Activated CD8-positive, alpha-beta T cell treated with anti-CD3 and anti-CD28 coated beads, Interleukin-2, amount 10 ng/mL, durations not matched to agents 7 days and 5 days (primary cell): ENCODE data around the gene SBF2. TPM values are rescaled to one million over a fixed set of nuclear protein-coding genes. Genes with fewer than 3 reads are reported as not detected.
"Not testable (repeated sequence)": the region's sequence is repeated elsewhere in the genome, so short reads cannot be mapped to it uniquely, and the experiment has no call there.

Experiments
- ATAC-seq: fragments of 150-1000 bp; cut with Tn5 transposase; one replicate; pipeline ENCODE4 v1.10.0; 2021; ENCODE audit warnings: moderate library complexity
- CTCF ChIA-PET: fragments of 350-600 bp; sonication (Branson Sonifier 250); formaldehyde crosslinking; loops from one replicate; lab custom pipeline; 2021; ENCODE audit warnings: antibody characterized with exemption; lab: Charles Lee
- POLR2A ChIA-PET: fragments of 350-600 bp; sonication (Branson Sonifier 250); formaldehyde crosslinking; loops from one replicate; lab custom pipeline; 2021; ENCODE audit warnings: antibody characterized with exemption; lab: Charles Lee
- DNase-seq: peaks from one replicate; pipeline ENCODE4 v3.0.0-alpha.2; 2020
- H3K27ac Mint-ChIP-seq: one replicate; pipeline ENCODE4 v1.8.0; 2021; ENCODE audit warnings: mild to moderate bottlenecking, mixed read lengths
- H3K27me3 Mint-ChIP-seq: one replicate; pipeline ENCODE4 v1.8.0; 2021; ENCODE audit warnings: low read depth, mixed read lengths
- H3K36me3 Mint-ChIP-seq: one replicate; pipeline ENCODE4 v1.8.0; 2021; ENCODE audit warnings: low read depth, mixed read lengths
- H3K4me1 Mint-ChIP-seq: one replicate; pipeline ENCODE4 v1.8.0; 2021; ENCODE audit warnings: low read depth, mixed read lengths
- H3K4me3 Mint-ChIP-seq: one replicate; pipeline ENCODE4 v1.8.0; 2021; ENCODE audit warnings: mild to moderate bottlenecking, mixed read lengths
- H3K9me3 Mint-ChIP-seq: one replicate; pipeline ENCODE4 v1.8.0; 2022; ENCODE audit warnings: mixed read lengths; ENCODE audit not compliant: insufficient read depth
- total RNA-seq, 2 experiments: library from RNA; stranded (reverse); gene quantifications; one replicate each; pipeline ENCODE4 v1.2.3, GENCODE V29; 2021

Gene SBF2
- total RNA-seq, 2 experiments from 2014 or later: 5.1 to 5.9 TPM

- H3K36me3 Mint-ChIP-seq, POLR2A ChIA-PET, CTCF ChIA-PET, H3K9me3 Mint-ChIP-seq, H3K4me1 Mint-ChIP-seq, H3K4me3 Mint-ChIP-seq, H3K27me3 Mint-ChIP-seq, ATAC-seq, DNase-seq, H3K27ac Mint-ChIP-seq: not testable (repeated sequence)
Observed at GRCh38 chr11:9945680-9946079, 348.3 kb downstream of the SBF2 start.

DNA sequence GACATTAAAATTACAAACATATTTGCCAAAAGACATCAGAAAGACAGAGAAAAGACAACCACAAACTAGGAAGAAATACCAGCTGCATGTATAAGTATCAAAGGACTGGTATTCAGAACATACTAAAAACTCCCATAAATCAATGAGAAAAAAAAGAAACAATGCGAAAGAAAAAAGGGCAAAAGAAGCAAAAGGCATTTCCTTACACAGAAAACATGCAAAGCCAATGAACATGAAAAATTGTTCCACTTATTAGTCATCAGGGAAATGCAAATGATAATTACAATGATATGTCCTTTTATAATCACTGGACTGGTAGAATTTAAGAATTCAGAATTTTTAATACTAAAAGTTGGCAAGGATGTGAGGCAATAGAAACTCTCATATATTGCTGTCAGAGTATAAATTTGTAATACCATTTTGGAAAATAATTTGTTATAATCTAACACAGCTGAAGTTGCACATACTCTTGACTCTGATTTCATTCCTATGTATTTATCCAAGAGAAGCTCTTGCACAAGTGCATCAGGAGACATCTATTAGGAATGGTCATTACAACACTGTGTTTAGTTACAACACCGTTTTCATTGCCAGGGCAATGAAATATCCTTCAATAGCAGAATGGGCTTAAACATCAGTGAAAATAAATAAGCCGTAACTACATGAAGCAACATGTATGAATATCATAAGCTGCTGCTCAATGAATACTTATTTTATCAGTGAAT, 350.5 kb downstream of the SBF2 start:
- ChIA-PET POLR2A (no interaction called here), CTCF (no interaction called here)
- Mint-ChIP-seq H3K9me3 (no peaks in the 10 kb centered on the region), H3K4me1 (no peaks in the 10 kb centered on the region), H3K27me3 (no peaks in the 10 kb centered on the region), H3K27ac (no peak overlapping the region), H3K4me3 (no peak overlapping the region), H3K36me3 (no peaks in the 10 kb centered on the region)
- no peak for ATAC-seq
- DNase-seq: no peak

DNA sequence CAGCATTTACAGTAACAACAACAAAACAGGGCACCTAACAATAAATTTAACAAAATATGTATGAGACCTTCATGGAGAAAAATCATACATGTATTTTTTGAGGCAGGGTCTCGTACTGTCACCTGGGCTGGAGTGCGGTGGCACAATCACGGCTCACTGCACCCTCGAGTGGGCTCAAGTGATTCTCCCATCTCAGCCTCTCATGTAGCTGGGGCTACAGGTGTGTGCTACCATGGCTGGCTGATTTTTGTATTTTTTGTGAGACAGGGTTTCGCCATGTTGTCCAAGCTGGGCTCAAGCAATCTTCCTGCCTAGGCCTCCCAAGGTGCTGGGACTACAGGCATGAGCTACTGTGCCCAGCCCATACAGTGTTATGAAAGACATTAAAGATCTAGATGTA, 352.0 kb downstream of the SBF2 start:
- H3K9me3 Mint-ChIP-seq: no peaks in the 10 kb centered on the region
- ATAC-seq (no peak), DNase-seq (no peak)
- no peaks in the 10 kb centered on the region for H3K27me3 Mint-ChIP-seq
- H3K4me3 Mint-ChIP-seq: no peak overlapping the region
- POLR2A ChIA-PET: no interaction called here
- no peaks in the 10 kb centered on the region for H3K4me1 Mint-ChIP-seq
- no peak overlapping the region for H3K27ac Mint-ChIP-seq
- H3K36me3 Mint-ChIP-seq: no peaks in the 10 kb centered on the region
- CTCF ChIA-PET: no interaction called here

DNA sequence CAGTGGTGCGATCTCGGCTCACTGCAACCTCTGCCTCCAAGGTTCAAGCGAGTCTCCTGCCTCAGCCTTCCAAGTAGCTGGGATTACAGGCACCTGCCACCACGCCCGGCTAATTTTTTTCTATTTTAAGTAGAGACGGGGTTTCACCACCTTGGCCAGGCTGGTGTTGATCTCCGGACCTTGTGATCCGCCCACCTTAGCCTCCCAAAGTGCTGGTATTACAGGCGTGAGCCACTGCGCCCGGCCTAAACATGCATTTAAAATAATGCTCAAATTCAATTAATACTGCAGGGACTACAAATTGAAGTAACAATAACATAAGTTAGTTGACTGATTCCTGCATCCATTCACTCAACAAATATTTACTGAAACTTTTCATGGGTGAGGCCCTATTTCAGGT, 354.9 kb downstream of the SBF2 start:
- DNase-seq, H3K4me1 Mint-ChIP-seq, H3K9me3 Mint-ChIP-seq, H3K36me3 Mint-ChIP-seq, ATAC-seq, H3K27ac Mint-ChIP-seq, H3K27me3 Mint-ChIP-seq, POLR2A ChIA-PET, H3K4me3 Mint-ChIP-seq, CTCF ChIA-PET: not testable (repeated sequence)

DNA sequence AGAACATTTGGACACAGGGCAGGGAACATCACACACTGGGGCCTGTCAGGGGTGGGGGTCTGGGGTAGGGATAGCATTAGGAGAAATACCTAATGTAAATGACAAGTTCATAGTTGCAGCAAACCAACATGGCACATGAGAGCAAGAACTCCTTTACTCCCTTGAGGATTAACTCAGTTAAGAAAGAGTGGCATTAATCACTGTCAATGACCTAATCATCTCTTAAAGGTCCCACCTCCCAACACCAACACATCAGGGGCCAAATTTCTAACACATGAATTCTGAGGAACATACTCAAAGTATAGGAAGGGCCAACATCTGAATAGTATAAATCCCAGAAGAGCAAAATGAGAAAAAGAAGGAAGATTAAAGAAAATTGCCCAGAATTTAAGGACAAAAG, 357.3 kb downstream of the SBF2 start:
- POLR2A ChIA-PET: no interaction called here
- H3K27me3 Mint-ChIP-seq: no peaks in the 10 kb centered on the region

DNA sequence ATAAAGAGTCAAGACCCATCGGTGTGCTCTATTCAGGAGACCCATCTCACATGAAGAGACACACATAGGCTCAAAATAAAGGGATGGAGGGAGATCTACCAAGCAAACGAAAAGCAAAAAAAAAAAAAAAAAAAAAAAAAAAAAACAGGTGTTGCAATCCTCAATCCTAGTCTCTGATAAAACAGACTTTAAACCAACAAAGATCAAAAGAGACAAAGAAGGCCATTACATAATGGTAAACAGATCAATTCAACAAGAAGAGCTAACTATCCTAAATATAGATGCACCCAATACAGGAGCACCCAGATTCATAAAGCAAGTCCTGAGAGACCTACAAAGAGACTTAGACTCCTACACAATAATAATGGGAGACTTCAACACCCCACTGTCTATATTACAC, 361.2 kb downstream of the SBF2 start:
- DNase-seq, H3K27ac Mint-ChIP-seq, CTCF ChIA-PET, H3K36me3 Mint-ChIP-seq, H3K27me3 Mint-ChIP-seq, H3K9me3 Mint-ChIP-seq, ATAC-seq, POLR2A ChIA-PET, H3K4me1 Mint-ChIP-seq, H3K4me3 Mint-ChIP-seq: not testable (repeated sequence)

More for the DNA sequence above, 357.3 kb downstream of the SBF2 start:
- H3K36me3 Mint-ChIP-seq: no peaks in the 10 kb centered on the region
- no peaks in the 10 kb centered on the region for H3K9me3 Mint-ChIP-seq
- H3K4me3 Mint-ChIP-seq: no peak overlapping the region
- CTCF ChIA-PET: no interaction called here
- no peak overlapping the region for H3K27ac Mint-ChIP-seq
- no peaks in the 10 kb centered on the region for H3K4me1 Mint-ChIP-seq
- no peak for ATAC-seq
- DNase-seq: no peak

DNA sequence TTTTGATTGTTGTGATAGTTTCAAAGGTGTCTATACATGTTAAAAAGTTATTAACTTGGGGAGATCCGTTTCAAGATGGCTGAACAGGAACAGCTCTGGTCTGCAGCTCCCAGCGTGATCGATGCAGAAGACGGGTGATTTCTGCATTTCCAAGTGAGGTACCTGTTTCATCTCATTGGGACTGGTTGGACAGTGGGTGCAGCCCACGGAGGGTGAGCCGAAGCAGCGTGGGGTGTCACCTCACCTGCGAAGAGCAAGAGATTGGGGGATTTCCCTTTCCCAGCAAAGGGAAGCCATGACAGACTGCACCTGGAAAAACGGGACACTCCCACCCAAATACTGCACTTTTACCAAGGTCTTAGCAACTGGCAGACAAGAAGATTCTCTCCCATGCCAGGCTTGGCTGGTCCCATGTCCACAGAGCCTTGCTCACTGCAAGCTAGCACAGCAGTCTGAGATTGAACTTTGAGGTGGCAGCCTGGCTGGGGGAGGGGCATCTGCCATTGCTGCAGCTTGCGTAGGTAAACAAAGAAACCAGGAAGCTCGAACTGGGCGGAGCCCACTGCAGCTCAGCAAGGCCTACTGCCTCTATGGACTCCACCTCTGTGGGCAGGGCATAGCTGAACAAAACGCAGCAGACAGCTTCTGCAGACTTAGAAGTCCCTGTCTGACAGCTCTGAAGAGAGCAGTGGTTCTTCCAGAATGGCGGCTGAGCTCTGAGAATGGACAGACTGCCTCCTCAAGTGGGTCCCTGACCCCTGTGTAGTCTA, 363.3 kb downstream of the SBF2 start:
- H3K4me1 Mint-ChIP-seq, POLR2A ChIA-PET, H3K27me3 Mint-ChIP-seq, H3K4me3 Mint-ChIP-seq, DNase-seq, CTCF ChIA-PET, H3K9me3 Mint-ChIP-seq, H3K27ac Mint-ChIP-seq, ATAC-seq, H3K36me3 Mint-ChIP-seq: not testable (repeated sequence)

DNA sequence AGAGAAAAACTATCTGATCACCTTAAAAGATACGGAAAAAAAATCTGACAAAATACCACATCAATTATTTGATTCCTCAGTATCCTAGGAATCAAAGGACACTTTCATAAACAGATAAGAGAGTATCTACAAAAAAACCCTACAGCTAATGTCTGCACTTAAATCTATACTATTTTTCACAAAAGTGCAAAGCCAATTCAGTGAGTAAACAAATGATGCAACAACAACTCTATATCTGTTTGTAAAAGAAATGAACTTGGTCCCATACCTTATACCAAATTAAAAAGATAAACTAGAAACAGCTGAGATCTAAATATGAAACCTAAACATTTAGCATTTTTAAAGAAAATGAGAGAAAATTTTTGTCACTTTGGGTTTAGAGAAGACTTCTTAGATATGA, 366.3 kb downstream of the SBF2 start:
- DNase-seq: no peak
- CTCF ChIA-PET: no interaction called here
- Mint-ChIP-seq H3K4me1 (peaks cover 6% of the 10 kb centered on the region), H3K27ac (no peak overlapping the region), H3K9me3 (no peaks in the 10 kb centered on the region), H3K27me3 (no peaks in the 10 kb centered on the region), H3K4me3 (no peak overlapping the region), H3K36me3 (no peaks in the 10 kb centered on the region)
- ATAC-seq: no peak
- POLR2A ChIA-PET: no interaction called here

- DNase-seq (no peak), ATAC-seq (no peak)
- H3K27ac Mint-ChIP-seq: no peak overlapping the region
- H3K4me1 Mint-ChIP-seq: peaks cover 6% of the 10 kb centered on the region
- no peaks in the 10 kb centered on the region for H3K36me3 Mint-ChIP-seq
- CTCF ChIA-PET: no interaction called here
- H3K4me3 Mint-ChIP-seq: no peak overlapping the region
- POLR2A ChIA-PET: no interaction called here
- no peaks in the 10 kb centered on the region for H3K9me3 Mint-ChIP-seq
- H3K27me3 Mint-ChIP-seq: no peaks in the 10 kb centered on the region
Observed at GRCh38 chr11:9923280-9923679, 370.7 kb downstream of the SBF2 start.

DNA sequence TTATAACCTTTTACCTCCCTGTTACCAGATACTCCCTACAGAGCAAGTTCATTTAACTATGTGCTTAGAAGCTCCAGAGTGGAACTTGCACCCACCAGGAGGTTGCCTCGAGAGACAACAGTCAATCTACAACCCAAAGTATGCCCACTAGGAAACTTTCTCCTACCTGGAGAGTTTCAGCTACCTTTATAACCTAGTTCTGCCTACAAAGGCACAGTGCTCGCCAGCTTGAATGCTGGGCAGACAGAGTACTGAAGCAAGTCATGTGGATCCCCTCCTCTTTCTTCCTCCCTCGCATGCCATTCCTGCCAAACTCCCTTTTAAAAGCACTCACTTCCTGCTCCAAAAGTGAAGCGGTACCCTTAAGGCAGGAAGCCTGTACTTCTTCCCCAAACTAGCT, 371.2 kb downstream of the SBF2 start:
- DNase-seq (no peak), ATAC-seq (no peak)
- H3K9me3 Mint-ChIP-seq: no peaks in the 10 kb centered on the region
- H3K4me1 Mint-ChIP-seq: peaks cover 6% of the 10 kb centered on the region
- ChIA-PET CTCF (interaction anchor here (1.0 kb wide), 1 partner anchor 60 kb away, joined by 3 read pairs; no protein-coding TSS in a partner anchor), POLR2A (no interaction called here)
- H3K27ac Mint-ChIP-seq: no peak overlapping the region
- H3K27me3 Mint-ChIP-seq: no peaks in the 10 kb centered on the region
- H3K4me3 Mint-ChIP-seq: no peak overlapping the region
- H3K36me3 Mint-ChIP-seq: no peaks in the 10 kb centered on the region

- Mint-ChIP-seq H3K4me3 (no peak overlapping the region), H3K36me3 (no peaks in the 10 kb centered on the region), H3K4me1 (no peaks in the 10 kb centered on the region), H3K9me3 (no peaks in the 10 kb centered on the region), H3K27me3 (no peaks in the 10 kb centered on the region), H3K27ac (no peak overlapping the region)
- no peak for DNase-seq
- ChIA-PET CTCF (no interaction called here), POLR2A (no interaction called here)
- ATAC-seq: no peak
Observed at GRCh38 chr11:9916480-9916879, 377.5 kb downstream of the SBF2 start.

DNA sequence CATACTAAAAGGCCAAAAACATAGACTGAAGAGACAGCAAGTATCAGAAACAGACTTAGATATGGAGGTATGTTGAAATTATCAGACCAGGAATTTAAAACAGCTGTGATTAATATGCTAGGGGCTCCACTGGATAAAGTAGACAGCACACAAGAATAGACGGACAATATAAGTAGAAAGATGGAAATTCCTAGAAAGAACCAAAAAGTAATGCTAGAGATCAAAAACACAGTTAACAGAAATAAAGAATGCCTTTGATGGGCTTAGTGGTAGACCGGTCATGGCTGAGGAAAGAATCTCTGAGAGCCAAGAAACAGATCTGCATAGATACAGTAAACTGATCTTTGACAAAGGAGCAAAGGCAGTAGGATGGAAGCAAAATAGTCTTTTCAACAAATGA, 380.0 kb downstream of the SBF2 start:
- POLR2A ChIA-PET: no interaction called here
- H3K27me3 Mint-ChIP-seq: no peaks in the 10 kb centered on the region
- CTCF ChIA-PET: no interaction called here
- DNase-seq (no peak), ATAC-seq (no peak)
- H3K9me3 Mint-ChIP-seq: no peaks in the 10 kb centered on the region
- H3K27ac Mint-ChIP-seq: no peak overlapping the region
- no peak overlapping the region for H3K4me3 Mint-ChIP-seq
- no peaks in the 10 kb centered on the region for H3K36me3 Mint-ChIP-seq
- H3K4me1 Mint-ChIP-seq: no peaks in the 10 kb centered on the region
